ENCODE results near the gene SETD3.

- TF ChIP-seq CTCF (IDR thresholded peaks at IDR 0.05): no peak
- no peak for TF ChIP-seq EZH2 (IDR thresholded peaks at IDR 0.05; ENCODE audit: borderline replicate concordance, insufficient read depth, low read depth, low read length, poor library complexity, severe bottlenecking)
These were observed 46.9 kb upstream of the SETD3 start for GRCh38 chr14:99527427-99528076.
